RCC 7860 (cell line): ENCODE results near the gene CT47C1.
A peak's percentile ranks its signal among the peaks of the same experiment; 100 is the strongest.

Source experiments
- DNase-seq: peaks from one replicate; pipeline ENCODE4 v3.0.0-alpha.2; 2015; ENCODE audit warnings: low spot score
- FAIRE-seq: peaks from 2 replicates; lab custom pipeline; 2012; peaks lifted over from hg19 to GRCh38; lab: Jason Lieb, UNC

CT47C1 gene

DNA sequence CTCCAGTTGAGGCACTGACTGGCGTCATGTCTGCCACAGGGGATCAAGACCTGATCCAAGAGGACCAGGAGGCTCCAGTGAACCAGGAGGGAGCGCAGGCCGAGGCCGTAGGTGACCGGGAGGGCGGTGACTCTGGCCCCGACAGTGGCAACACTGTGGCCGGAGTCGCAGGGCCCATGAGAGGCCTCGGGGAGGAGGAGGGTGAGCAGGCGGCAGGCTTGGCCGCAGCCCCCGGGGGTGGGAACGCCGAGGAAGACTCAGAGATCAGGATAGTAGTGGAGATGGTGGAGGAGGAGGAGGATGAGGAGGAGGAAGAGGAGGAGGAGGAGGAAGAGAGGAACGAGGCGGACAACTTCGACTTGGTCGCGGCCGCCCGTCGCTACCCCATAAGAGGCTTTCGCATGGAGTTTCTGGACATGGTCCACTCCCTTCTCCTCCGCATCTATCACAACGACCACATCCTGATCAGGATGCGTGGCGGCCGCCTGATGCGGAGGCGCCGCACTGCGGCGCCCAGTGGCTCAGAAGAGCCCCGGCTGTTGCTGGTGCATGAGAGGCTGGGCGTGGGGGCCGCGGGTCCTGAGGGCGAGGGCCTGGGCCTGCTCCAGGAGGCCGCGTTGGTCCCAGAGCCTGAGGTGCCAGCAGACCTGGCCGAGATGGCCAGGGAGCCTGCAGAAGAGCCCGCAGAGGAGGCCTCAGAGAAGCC, 560 bp downstream of the CT47C1 start:
- FAIRE-seq (no peak), DNase-seq (no peak)

DNA sequence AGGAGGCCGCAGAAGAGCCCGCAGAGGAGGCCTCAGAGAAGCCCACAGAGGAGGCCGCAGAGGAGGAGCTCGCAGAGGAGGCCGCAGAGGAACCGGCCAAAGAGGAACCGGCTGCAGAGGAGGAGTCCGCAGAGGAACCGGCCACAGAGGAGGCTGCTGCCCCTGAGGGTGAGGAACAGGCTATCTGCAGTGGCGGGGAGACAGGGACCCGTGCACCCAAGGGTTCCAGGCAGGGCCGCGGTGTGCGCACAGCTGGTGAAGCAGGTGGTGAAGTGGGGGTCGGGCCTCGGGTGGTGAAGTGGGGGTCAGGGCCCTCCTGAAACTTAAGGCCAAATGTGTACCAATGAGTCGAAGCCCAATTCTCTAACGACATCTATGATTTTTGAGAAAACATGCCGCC, 1.1 kb downstream of the CT47C1 start:
- no peak for FAIRE-seq

DNA sequence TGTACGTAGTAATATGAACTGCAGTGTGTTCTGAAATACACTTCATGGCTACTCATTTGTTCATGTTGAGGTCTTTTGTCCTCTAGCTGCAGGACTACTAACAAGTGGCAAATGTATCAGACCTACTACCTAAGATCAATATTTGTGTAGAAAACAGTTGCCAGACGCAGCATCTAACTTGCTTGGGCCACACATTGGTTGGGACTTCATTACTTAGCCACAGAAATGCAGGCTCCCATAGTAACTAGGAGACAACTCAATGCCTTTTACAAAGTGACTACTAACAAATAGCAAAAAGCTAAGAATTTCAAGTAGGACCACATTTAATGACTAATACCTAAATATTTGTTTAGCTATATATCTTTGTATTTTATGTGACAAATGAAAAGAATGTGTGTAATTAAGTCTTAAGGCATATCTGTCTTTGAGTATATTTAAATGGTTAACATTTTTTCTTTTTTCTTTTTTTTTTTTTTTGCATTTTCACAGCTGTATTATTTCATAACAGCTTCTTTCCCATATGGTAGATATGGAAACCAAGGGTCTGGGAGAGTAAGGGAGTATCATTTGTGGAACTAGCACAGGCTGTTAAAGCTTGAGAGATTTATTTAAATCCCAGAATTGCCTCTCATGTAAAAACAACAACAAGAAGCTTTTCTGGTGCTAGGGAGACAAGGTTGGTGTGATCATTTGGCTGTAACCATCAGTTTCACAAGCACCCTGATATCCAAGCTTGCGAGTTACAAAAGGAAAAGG, 2.7 kb downstream of the CT47C1 start:
- DNase-seq, result no peak
- no peak for FAIRE-seq

More for the DNA sequence above, 1.1 kb downstream of the CT47C1 start:
- no peak for DNase-seq

DNA sequence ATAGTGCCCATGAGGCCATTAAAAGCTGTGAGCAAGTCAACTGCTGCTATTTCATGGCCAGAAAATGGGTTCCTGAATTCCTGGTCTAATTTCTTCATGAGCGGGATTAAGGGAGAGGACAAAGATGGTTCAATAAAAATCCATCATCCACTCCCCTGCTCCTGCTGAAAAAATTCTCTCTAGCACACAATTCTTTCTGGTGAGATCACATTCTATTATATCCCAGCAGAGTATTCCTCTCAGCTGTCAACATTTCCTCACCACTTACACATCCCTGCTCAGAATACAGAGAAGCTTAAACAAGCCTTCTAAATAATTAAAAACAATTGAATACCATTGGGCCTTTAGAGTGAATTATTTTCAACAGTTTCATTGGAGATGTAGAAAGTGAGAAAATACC, 9.5 kb downstream of the CT47C1 start:
- FAIRE-seq (no peak), DNase-seq (no peak)

DNA sequence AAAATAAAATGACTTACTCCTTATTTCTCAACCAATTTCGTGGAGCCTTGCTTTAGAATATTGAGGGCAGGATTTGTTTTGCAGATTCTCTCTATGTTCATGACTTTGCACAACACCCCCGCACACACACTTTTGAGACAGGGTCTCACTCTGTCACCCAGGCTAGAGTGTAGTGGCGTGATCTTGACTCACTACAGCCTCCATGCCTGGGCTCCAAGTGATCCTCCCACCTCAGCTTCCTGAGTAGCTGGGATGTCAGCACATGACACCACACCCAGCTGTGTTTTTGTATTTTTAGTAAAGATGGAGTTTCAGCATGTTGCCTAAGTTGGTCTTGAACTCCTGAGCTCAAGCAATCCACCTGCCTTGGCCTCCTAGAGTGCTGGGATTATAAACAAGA, 12.0 kb downstream of the CT47C1 start:
- DNase-seq (no peak), FAIRE-seq (no peak)

DNA sequence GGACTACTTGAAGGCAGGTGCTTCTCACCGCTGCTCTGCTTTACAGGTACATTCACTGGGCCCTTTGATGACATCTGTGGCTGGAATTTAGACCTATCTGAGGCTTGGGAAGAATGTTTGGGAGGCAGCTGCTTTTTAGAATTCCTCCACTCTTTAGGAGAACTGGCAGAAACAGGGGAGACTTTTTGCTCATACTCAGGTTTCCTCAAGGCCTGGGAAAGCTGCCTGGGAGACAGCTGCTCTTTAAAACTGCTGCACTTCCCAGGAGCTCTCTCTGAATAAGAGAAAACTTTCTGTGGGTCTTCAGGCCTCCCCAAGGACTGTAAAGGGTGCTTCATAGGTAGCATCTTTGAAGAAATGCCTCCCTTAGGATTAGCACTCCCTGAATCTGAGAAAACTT, 14.3 kb downstream of the CT47C1 start:
- FAIRE-seq (no peak), DNase-seq (no peak)

DNA sequence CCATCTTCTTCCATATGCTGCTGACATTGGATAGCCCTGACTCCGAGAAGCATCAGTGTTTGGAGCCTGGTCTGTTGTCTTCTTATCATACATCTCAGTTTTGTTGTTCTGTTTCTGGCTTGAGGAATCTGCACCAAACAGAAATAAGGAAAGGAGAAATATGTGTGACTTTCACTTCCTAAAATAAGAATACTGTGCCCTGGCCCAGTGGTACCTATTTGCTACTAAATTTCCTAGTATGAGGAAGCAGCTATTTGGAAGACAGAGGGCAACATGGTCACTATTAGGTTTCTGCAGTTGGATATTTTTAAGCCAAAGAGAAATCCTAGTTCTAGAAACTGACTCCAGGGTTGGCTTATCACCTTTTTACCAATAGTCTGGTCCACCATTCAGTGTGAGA, 16.8 kb downstream of the CT47C1 start:
- FAIRE-seq (no peak), DNase-seq (no peak)

DNA sequence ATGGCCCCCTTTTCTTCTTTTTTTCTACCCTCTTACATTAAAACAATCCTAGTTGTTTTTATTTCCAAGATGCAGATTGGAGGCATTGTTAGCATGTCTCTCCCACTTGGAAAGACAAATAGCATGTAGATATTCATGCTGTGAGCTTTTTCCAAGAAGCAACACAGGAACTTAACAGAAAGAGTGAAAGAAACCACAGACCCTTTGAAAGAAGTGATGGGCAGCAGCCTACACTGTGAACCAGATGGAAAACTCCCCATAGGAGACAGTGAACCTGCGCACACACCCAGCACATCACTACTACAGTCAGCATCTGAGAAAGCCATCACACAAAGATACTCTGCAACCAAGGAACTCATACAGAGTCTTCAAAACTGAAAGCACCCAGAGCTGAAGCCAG, 17.8 kb downstream of the CT47C1 start:
- FAIRE-seq, result no peak
- DNase-seq, result no peak

DNA sequence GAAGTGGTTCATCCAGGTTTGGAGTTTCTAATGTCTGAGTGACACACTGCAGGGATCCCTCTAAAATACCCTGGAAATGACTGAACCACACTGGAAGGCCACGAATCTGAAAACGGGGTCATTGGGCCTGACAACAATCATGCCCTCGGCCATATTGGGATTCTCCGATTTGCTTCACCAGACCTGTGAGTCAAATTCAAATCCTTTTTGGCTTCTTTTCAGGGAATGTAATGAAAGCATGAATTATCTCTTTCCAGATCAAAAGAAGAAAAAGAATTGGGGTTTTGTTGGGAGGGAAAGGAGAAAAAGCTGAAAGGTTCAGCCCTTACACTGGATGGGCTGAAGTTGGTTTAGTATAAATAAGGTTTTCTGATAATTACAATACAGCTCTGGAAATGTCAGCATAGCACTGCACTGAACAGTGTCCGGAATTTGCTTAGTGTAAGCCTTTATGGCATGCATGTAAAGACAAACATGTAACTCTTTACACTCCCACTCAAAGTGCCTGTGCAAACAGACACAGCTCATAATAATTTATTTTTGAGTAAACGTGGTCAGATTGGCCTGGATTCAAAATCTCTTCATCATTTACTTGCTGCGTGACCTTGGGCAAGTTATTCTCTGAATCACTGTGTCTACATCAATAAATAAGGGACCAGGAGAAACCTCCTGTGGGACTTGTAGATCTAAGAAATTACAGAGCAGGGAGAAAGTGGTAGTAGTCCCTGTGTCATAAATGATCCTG, 21.4 kb downstream of the CT47C1 start:
- DNase-seq, result no peak
- no peak for FAIRE-seq

DNA sequence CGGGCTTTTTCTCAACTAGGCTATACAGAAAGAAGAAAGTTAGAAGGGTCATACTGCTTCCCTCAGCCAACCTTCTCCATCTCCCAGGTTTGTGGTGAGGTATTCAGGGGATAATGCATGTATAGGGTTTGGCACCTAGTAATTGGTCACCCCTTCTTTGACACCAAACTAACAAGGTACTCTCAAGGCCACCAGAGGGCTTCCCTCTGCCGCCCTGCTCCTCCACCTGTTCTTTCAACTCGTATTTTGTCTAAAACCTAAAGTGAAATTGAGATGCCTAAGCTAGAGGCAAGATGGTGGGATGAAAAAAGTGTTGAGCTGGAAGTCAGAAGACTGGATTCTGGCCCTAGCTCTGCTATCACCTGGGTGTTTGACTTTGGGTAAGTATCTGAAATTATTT, 22.0 kb downstream of the CT47C1 start:
- DNase-seq, result no peak
- no peak for FAIRE-seq

DNA sequence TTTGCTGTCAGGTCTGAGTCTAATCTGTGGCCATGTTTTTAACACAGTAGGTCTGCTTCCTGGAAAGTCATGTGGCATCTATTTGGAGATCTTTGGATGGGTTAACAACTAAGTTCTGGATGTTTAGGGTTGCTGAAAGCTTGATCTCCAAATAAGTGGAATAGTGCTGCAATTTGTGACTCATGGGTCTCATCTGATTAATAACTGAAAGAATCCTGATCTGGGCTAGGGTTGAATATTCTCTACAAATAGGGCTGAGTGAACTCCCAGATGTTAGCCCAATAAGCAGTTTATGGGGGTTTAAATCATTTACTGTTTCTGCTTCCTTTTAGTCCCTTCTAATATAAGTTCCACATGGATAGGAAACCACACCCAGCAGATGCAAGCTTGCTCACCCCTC, 23.1 kb downstream of the CT47C1 start:
- DNase-seq, result no peak
- no peak for FAIRE-seq

DNA sequence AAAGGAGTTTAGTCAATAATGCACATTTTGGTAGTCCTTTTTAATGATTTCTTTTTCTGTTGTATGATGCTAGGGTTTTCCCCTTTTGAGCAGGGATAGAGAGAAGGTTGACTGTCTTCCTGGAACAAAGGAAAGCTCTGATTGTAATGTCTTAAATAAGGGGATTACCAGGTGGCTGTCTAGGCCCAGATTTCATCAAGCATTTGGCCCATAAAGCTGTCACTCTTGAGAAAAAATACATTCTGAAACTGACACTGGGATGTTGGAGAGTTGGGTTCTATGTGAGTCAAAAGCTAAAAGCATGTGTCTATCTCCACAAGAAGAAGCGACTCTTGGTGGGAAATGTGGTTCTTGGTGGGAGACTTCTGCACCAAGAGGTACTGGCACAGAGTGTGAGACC, 28.4 kb downstream of the CT47C1 start:
- no peak for DNase-seq
- FAIRE-seq, result no peak

DNA sequence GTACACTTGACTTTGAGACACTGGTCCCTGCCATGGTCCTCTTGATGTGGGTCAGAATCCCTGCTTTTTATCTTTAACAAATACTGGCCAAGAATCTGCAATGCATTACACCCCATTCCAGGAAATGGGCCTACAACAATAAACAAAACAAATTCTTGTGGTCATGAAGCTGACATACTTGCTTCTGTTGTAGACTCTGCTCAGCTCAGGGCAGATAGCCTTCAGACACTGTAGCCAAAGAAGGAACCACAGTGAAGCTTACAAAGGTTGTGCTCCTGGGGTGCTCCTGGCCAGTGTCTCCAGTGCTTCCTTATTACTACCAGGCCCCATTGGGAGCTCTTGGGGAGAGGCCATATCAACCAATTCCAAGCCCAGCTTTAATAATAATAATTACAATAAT, 33.0 kb downstream of the CT47C1 start:
- FAIRE-seq (no peak), DNase-seq (no peak)

DNA sequence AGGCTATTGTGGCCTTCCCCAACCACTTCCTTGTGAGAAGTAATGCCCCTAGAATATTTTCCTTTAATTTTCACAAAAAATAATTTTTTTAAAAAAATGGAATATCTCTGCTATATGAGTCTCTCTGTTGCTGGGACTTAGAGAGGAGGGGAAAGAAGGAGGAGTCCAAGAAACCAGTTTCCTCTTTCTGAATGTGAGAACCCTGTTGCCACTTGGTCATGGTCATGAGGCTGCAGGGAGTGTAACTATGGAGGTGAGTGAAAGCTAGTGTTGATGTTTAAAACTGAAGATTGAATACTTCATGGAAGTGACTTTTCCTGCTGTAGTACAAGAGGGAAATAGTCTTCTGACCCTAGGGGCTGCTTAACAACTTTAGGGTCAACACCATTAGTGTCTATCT, 34.4 kb downstream of the CT47C1 start:
- no peak for DNase-seq
- no peak for FAIRE-seq

DNA sequence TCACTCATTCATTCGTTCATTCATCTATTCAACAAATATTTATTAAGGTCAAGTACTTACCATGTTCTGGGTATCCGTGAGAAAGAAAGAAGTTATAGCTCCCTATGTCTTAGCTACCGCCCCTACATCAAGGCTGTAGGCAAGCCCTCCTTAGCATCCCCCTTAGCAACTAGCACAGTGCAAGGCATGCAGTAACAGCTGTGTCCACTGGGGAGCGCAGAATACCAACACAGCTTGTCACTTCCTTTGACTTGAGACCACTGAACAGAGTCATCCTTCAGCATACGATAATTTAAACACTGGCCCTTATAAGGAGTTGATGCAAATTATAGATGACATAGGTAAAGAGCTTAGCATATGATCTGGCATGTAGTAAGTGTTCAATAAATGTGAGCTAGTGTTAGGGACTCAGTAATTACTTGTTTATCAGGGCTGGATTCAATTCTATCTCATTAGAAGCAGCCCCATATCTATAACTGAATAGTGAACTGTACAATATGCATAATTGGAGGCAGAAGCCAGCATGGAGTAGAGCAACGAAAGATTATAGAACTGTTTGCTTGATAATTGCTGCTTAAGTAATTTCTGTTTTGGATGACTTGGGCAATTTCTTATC, 46.1 kb downstream of the CT47C1 start:
- FAIRE-seq (no peak), DNase-seq (peak; percentile 24)

DNA sequence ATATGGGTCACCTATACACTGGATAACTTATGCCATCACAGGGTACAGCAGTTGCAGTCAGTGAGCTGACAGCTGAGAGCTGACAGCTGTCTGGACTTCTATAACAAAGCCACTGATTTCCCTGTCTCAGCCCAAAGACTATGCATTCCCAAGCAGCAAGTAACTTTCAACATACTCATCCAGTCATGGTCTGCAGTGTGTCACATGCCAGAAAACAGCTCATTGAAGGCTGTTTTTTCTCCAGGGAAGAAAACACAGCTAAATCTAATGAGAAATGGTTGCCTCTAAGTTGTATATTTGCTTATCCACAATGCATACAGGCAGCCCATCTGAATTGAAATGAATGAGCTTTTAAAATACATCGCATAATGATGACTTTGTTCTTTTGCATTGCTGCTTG, 48.5 kb downstream of the CT47C1 start:
- FAIRE-seq (no peak), DNase-seq (no peak)
